ENCODE results near the gene NUDT17. TPM values are rescaled to one million over a fixed set of nuclear protein-coding genes. Genes with fewer than 3 reads are reported as not detected.

The NUDT17 gene
- total RNA-seq, 1 experiment from 2014 or later: 1.8 TPM

- Histone ChIP-seq H3K4me2 (ENCODE audit: low read length) (no peak overlapping the region), H3K4me3 (replicated peaks in 1 of 2; ENCODE audit: low read depth in 1 of 2, low read length in 2 of 2) (no peak overlapping the region), H3K9me3 (ENCODE audit: control insufficient read depth in 1 of 2, insufficient read depth in 1 of 2, low read depth in 1 of 2, low read length in 2 of 2) (no peaks in the 10 kb centered on the region), H3K27me3 (ENCODE audit: insufficient read depth, low read length) (no peaks in the 10 kb centered on the region), H4K20me1 (ENCODE audit: insufficient read depth) (no peaks in the 10 kb centered on the region), H3K9ac (ENCODE audit: low read length) (no peak overlapping the region), H3K36me3 (ENCODE audit: control insufficient read depth in 1 of 2, insufficient read depth in 2 of 2, low read length in 2 of 2) (peaks cover 48 to 62% of the 10 kb centered on the region in 2 experiments), H3K9me2 (ENCODE audit: insufficient read depth) (no peaks in the 10 kb centered on the region), H3K27ac (ENCODE audit: low read depth, low read length) (no peak overlapping the region), H3K79me2 (ENCODE audit: insufficient read depth, low read length) (peaks cover 31% of the 10 kb centered on the region), H2AFZ (ENCODE audit: low read depth, low read length, poor library complexity, severe bottlenecking) (no peak overlapping the region), H3K4me1 (ENCODE audit: control insufficient read depth in 1 of 2, insufficient read depth in 2 of 2, low read length in 2 of 2) (peaks cover 2 to 7% of the 10 kb centered on the region in 2 experiments; a peak in 1 of 4 replicates)
- no peak for ATAC-seq
- TF ChIP-seq EGR1 (IDR thresholded peaks at IDR 0.05; ENCODE audit: low read depth) (no peak), JUND (IDR thresholded peaks at IDR 0.05) (no peak), SP1 (IDR thresholded peaks at IDR 0.05; ENCODE audit: low read depth) (no peak), ATF3 (IDR thresholded peaks at IDR 0.05) (no peak), SRF (IDR thresholded peaks at IDR 0.05; ENCODE audit: low read depth) (no peak), ZFX (IDR thresholded peaks at IDR 0.05) (no peak), EZH2phosphoT487 (IDR thresholded peaks at IDR 0.05; ENCODE audit: borderline replicate concordance) (no peak), POLR2AphosphoS5 (IDR thresholded peaks at IDR 0.05; ENCODE audit: low read depth, low read length) (no peak), ELF1 (IDR thresholded peaks at IDR 0.05; ENCODE audit: borderline replicate concordance, low read depth) (no peak), CTCF (IDR thresholded peaks at IDR 0.05 in 2 of 3, conservative IDR thresholded peaks at IDR 0.05 in 1 of 3; ENCODE audit: borderline replicate concordance in 1 of 3, insufficient read depth in 1 of 3, low read depth in 2 of 3, low read length in 2 of 3) (no peak), FOSL1 (IDR thresholded peaks at IDR 0.05; ENCODE audit: low read depth) (no peak), EZH2 (IDR thresholded peaks at IDR 0.05) (no peak), ZNF274 (IDR thresholded peaks at IDR 0.05; ENCODE audit: low read depth, low read length) (no peak), POLR2A (IDR thresholded peaks at IDR 0.05; ENCODE audit: borderline replicate concordance, extremely low read depth, insufficient read depth, insufficient read length) (no peak), MAX (IDR thresholded peaks at IDR 0.05) (no peak), TCF7L2 (IDR thresholded peaks at IDR 0.05; ENCODE audit: borderline replicate concordance, extremely low read depth, insufficient read depth, insufficient read length) (no peak), ZBTB33 (IDR thresholded peaks at IDR 0.05; ENCODE audit: extremely low read depth, insufficient replicate concordance, low read length) (no peak), REST (IDR thresholded peaks at IDR 0.05; ENCODE audit: low read depth) (no peak), CBX3 (IDR thresholded peaks at IDR 0.05; ENCODE audit: low read depth) (no peak)
- BruUV-seq (replicated peaks): no TSS peak
- intact Hi-C loops (cut with micrococcal nuclease): no loop called here
- ChIA-PET RAD21 (ENCODE audit: low non-redundant PET in 1 of 2, low total read pairs in 2 of 2, uncharacterized antibody in 2 of 2, unreplicated experiment in 2 of 2) (no interaction called here), POLR2A (no interaction called here), CTCF (interaction anchor here (1.7 kb wide), 1 partner anchor 17 kb away, joined by 3 read pairs; the partner anchor contains the start of gene NUDT17)
- no peak for DNase-seq (ENCODE audit: low read depth, low spot score)
Observed at GRCh38 chr1:145828367-145829026, 16.9 kb upstream of the NUDT17 start.

Data from HCT116 (cell line).